Measurements from ENCODE around the gene MAPKAPK2.

DNA sequence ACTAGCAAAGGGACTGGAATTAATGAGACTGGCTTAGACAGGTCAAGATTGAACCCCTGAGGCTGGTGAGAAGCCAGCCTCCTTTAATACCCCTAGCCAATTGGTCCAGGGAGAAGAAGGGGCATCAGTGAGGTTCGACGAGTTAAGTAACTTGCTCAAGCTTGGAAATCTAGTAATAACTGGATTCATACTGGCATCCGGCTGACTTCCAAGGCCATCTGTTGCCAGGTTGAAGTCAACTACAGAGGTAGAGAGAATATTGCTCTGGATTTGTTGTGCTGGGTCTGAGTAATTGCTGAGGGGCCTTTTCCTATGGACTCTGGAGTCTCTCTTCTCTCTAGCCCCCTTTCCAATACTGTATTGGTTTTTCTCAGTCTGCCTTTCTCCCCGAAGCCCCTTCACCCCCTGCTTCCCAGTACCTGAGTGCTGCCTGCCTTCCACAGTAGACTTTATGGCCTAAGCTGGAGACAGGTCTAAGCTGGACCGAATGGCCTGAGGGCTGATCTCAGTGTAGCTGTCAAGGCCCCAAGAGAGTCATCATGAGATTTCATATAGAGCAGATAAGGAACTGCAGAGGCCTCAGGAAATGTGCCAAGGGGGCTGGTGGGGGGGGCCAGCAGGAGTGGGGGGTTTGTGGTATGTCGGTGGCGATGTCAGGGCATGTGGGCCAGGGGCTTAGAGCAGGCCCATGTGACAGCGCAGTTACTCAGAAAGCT, 43.4 kb downstream of the MAPKAPK2 start:
- TF ChIP-seq EZH2phosphoT487 (IDR thresholded peaks at IDR 0.05; ENCODE audit: borderline replicate concordance, low read depth, low read length) = no peak
- TF ChIP-seq, protein P1, sequence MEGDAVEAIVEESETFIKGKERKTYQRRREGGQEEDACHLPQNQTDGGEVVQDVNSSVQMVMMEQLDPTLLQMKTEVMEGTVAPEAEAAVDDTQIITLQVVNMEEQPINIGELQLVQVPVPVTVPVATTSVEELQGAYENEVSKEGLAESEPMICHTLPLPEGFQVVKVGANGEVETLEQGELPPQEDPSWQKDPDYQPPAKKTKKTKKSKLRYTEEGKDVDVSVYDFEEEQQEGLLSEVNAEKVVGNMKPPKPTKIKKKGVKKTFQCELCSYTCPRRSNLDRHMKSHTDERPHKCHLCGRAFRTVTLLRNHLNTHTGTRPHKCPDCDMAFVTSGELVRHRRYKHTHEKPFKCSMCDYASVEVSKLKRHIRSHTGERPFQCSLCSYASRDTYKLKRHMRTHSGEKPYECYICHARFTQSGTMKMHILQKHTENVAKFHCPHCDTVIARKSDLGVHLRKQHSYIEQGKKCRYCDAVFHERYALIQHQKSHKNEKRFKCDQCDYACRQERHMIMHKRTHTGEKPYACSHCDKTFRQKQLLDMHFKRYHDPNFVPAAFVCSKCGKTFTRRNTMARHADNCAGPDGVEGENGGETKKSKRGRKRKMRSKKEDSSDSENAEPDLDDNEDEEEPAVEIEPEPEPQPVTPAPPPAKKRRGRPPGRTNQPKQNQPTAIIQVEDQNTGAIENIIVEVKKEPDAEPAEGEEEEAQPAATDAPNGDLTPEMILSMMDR (conservative IDR thresholded peaks at IDR 0.05; ENCODE audit: low read length) = no peak

All from OCI-LY7 (cell line).